Stimulated activated CD4-positive, alpha-beta T cell treated with anti-CD3 and anti-CD28 coated beads, Interleukin-12 subunit alpha, Interleukin-12 subunit beta, amount 100 ng/mL, for 24 hours (primary cell): ENCODE measurements around the gene ATP6V1F.

Experiments
- DNase-seq, 2 experiments: peaks; one replicate each; pipeline ENCODE4 v3.0.0-alpha.2; 2020; ENCODE audit warnings: low read depth in 2 of 2

ATP6V1F gene

GRCh38 chr7:128835790-128836641, 26.6 kb upstream of the ATP6V1F start:
- DNase-seq, result no peak

- no peak for DNase-seq
Measured at GRCh38 chr7:128836729-128837348, 25.8 kb upstream of the ATP6V1F start.

GRCh38 chr7:128837521-128837921, 25.1 kb upstream of the ATP6V1F start:
- DNase-seq, result no peak

GRCh38 chr7:128838109-128838779, 24.4 kb upstream of the ATP6V1F start:
- no peak for DNase-seq

- DNase-seq, result no peak
Measured at GRCh38 chr7:128838981-128839731, 23.5 kb upstream of the ATP6V1F start.

GRCh38 chr7:128839751-128840177, 22.9 kb upstream of the ATP6V1F start:
- DNase-seq, result no peak

- no peak for DNase-seq
Measured at GRCh38 chr7:128840326-128841170, 22.1 kb upstream of the ATP6V1F start.

- no peak for DNase-seq
Measured at GRCh38 chr7:128841171-128841690, 21.4 kb upstream of the ATP6V1F start.

GRCh38 chr7:128841921-128842673, 20.6 kb upstream of the ATP6V1F start:
- peak; percentile 31 to 55 for DNase-seq

- no peak for DNase-seq
Measured at GRCh38 chr7:128842674-128843641, 19.7 kb upstream of the ATP6V1F start.

GRCh38 chr7:128843938-128844621, 18.6 kb upstream of the ATP6V1F start:
- no peak for DNase-seq

- no peak for DNase-seq
Measured at GRCh38 chr7:128844777-128845311, 17.8 kb upstream of the ATP6V1F start.

GRCh38 chr7:128845475-128845874, 17.2 kb upstream of the ATP6V1F start:
- no peak for DNase-seq

- DNase-seq, result no peak
Measured at GRCh38 chr7:128845987-128846386, 16.7 kb upstream of the ATP6V1F start.

- DNase-seq, result no peak
Measured at GRCh38 chr7:128846781-128847444, 15.7 kb upstream of the ATP6V1F start.

GRCh38 chr7:128847721-128848211, 14.9 kb upstream of the ATP6V1F start:
- no peak for DNase-seq
